ENCODE data around the gene TFB1M. TPM values are rescaled to one million over a fixed set of nuclear protein-coding genes. Genes with fewer than 3 reads are reported as not detected.
"Not testable (repeated sequence)": the region's sequence is repeated elsewhere in the genome, so short reads cannot be mapped to it uniquely, and the experiment has no call there.

TFB1M gene
- total RNA-seq, 2 experiments from 2014 or later: 33.6 to 35.5 TPM

DNA sequence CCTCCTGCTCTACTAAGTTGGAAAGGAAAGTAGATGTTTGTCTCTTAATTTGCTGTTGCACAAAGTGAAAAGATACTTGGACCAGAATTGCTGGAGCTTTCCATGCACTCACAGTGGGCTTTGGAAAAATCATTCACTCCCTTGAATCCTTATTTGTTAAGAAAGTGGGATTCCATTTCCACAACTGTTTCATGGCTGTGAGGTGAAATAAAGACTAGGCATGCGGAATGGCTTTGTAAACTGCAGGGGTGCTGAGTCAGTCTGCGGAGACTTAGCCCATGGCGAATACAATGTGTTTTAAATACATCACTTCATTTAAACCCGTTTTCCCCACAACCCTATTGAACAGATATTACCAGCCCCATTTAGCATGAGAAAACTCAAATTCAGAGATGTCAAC is 87.2 kb downstream of the TFB1M start:
- H3K27ac Mint-ChIP-seq: no peak overlapping the region
- ATAC-seq: no peak
- peaks cover 5% of the 10 kb centered on the region for H3K36me3 Mint-ChIP-seq
- no peak overlapping the region for H3K4me3 Mint-ChIP-seq
- H3K4me1 Mint-ChIP-seq: peaks cover 21% of the 10 kb centered on the region
- H3K9me3 Mint-ChIP-seq (ENCODE audit: low read depth): no peaks in the 10 kb centered on the region
- H3K27me3 Mint-ChIP-seq: no peaks in the 10 kb centered on the region
- no peak for DNase-seq
- CTCF ChIA-PET: interaction anchor here (1.2 kb wide), 1 partner anchor 308 kb away, joined by 3 read pairs; no protein-coding TSS in a partner anchor

DNA sequence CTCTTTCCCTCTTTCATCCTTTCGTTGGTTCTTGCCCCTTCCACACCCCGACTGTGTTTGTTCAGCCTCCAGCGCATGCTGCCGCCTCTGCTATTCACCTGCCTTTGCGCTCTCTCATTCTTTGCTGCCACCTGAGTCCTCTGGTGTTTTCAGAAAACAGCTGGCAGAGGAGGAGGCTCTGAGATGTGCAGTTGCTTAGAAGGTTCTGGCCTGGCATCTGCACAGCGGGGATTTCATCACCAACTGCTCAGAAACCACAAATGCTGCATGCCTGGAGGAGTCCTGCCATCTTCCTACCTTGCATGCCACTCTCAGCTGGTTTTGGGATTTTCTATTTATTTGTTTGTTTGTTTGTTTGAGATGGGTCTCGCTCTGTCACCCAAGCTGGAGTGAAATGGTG is 89.7 kb downstream of the TFB1M start:
- ATAC-seq: peak; percentile 2
- Mint-ChIP-seq H3K36me3 (peaks cover 3% of the 10 kb centered on the region), H3K27ac (peak overlapping the region; percentile 84), H3K9me3 (ENCODE audit: low read depth) (no peaks in the 10 kb centered on the region), H3K4me3 (no peak overlapping the region), H3K27me3 (no peaks in the 10 kb centered on the region), H3K4me1 (peaks cover 21% of the 10 kb centered on the region)
- DNase-seq: no peak
- CTCF ChIA-PET: interaction anchor here (0.9 to 1.5 kb wide), 3 partner anchors 35 to 296 kb away, joined by 3 to 6 read pairs (median 4); no protein-coding TSS in a partner anchor

DNA sequence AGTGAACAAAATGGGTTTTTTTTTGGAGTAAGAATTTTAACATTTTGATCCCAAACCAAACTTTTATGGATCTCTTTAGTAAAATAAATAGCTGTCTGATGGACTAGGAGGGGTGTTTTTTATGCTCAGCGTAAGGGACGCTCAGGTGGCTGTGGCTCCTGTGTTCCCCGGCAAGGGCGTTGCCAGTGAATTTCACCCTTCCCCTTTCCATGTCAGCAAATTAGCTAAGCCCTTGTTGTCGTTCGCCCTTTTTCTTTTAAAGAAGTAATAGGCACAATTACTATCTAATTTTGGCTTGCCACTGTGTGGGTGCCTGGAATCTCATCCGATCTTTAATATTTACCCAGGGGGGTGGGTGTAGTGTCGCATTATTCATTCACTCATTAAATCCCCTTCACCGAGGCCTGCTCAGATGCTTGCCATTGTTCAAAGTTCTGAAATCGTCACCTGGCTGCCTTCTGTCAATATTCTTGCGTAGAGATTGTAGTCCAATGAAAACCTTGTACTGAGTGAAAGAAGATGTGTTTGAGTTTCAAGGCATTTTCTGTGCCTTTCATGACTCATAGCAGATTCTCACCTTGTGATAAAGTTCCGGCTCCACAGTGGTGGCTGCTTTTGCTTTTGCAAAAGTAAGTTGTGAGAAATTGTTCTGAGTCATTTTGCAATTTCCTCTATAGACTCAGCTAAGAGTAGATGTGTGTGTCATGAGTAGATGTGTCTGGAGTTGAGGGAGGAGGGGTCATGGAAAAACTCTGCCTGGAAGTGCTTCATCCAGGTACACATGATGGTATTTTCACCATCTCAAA is 90.4 kb downstream of the TFB1M start:
- Mint-ChIP-seq H3K27me3 (no peaks in the 10 kb centered on the region), H3K4me3 (peak overlapping the region; percentile 37), H3K9me3 (ENCODE audit: low read depth) (no peaks in the 10 kb centered on the region), H3K36me3 (peaks cover 2% of the 10 kb centered on the region), H3K4me1 (peaks cover 21% of the 10 kb centered on the region), H3K27ac (peak overlapping the region; percentile 84)
- ATAC-seq (peak; percentile 95), DNase-seq (peak; percentile 81)
- CTCF ChIA-PET: interaction anchor here (0.9 to 1.9 kb wide), 5 partner anchors 10 to 296 kb away, joined by 3 to 6 read pairs (median 4); no protein-coding TSS in a partner anchor

DNA sequence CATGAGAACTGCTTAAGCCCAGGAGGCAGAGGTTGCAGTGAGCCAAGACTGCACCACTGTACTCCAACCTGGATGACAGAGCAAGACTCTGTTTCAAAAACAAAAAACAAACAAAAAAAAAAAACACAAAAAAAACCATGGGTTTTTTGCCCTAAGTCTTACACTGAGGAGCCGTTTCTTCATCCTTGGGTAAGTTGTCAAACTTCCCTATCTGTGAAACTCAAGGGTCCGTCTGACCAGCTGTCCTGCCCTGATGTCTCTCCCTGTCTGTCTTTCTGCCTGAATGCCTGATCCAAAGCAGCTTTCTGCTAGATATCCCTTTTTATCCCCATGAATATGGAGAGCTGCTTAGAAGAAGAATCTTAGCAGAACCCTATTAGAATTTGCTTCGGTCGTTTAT is 91.8 kb downstream of the TFB1M start:
- H3K4me1 Mint-ChIP-seq: peaks cover 21% of the 10 kb centered on the region
- H3K27ac Mint-ChIP-seq: no peak overlapping the region

DNA sequence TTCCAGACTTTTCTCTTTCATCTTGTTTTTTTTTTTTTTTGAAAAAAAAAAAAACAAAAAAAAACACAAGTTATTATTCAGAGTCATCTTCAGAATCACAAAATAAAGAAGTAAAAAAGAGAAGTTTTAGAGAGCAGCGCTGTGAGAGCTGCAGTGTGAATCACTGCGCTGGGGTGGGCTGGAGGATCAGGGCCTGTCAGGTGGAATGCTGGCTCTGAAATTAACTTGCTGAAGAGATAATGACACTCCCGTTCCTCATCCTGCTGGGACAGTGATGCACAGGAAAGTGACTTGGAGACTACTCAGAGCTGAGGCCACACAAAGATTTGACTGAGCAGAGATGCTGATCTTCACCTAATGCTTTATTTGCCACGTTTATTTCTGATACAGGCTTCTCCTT is 93.2 kb downstream of the TFB1M start:
- H3K4me3 Mint-ChIP-seq: no peak overlapping the region
- CTCF ChIA-PET: no interaction called here
- no peak overlapping the region for H3K27ac Mint-ChIP-seq
- H3K27me3 Mint-ChIP-seq: peaks cover 9% of the 10 kb centered on the region
- DNase-seq (no peak), ATAC-seq (no peak)
- H3K36me3 Mint-ChIP-seq: peaks cover 2% of the 10 kb centered on the region
- H3K4me1 Mint-ChIP-seq: peaks cover 21% of the 10 kb centered on the region
- H3K9me3 Mint-ChIP-seq (ENCODE audit: low read depth): no peaks in the 10 kb centered on the region

More for the DNA sequence above, 91.8 kb downstream of the TFB1M start:
- no peak for ATAC-seq
- no peak for DNase-seq
- Mint-ChIP-seq H3K36me3 (peaks cover 2% of the 10 kb centered on the region), H3K27me3 (peaks cover 3% of the 10 kb centered on the region), H3K4me3 (no peak overlapping the region), H3K9me3 (ENCODE audit: low read depth) (no peaks in the 10 kb centered on the region)
- CTCF ChIA-PET: interaction anchor here (0.7 to 1.9 kb wide), 3 partner anchors 35 to 95 kb away, joined by 3 to 5 read pairs (median 4); no protein-coding TSS in a partner anchor

DNA sequence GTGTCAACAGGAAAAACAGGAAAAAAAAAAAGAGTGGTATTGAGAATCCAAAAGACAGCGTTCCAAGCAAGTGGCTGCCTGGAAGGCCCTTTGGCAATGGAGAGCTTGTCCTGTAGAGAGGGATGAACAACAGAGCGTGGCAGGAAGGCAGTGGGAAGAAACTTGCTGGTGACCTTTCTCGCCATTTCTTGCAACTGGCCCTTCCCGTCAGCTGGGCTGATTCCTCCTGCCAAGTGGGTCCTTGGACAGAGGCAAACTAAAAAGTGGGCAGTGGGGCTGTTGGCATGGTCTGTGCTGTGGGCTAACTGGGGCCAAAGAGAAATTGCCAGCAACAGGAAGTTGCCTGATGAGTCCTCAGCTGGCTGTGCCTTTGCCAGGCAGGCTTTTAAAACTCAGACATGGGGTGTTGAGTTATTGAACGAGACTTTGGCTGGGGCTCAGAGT is 94.4 kb downstream of the TFB1M start:
- ATAC-seq (no peak), DNase-seq (no peak)
- H3K36me3 Mint-ChIP-seq: peaks cover 2% of the 10 kb centered on the region
- no peak overlapping the region for H3K4me3 Mint-ChIP-seq
- H3K27me3 Mint-ChIP-seq: peaks cover 12% of the 10 kb centered on the region
- CTCF ChIA-PET: no interaction called here
- H3K4me1 Mint-ChIP-seq: peaks cover 17% of the 10 kb centered on the region
- H3K9me3 Mint-ChIP-seq (ENCODE audit: low read depth): no peaks in the 10 kb centered on the region
- no peak overlapping the region for H3K27ac Mint-ChIP-seq

DNA sequence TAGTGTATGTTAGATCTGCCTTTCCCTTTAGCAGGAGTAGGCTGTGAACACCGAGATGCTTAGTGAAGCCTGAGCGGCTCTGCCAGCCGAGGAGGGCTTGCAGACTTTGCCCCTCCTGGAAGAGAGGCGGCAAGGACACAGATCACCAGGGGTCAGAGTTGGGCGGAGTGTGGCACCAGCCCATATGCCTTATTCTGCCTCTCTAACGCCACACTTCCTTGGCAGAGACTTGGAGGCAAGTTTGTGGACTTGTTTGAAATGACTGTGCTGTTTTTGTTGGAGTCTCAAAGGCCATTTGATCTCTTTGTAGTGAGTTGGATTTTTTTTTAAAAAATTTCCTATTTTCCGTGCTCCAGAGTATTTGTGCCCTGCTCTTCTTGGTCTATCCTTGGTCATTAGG is 95.0 kb downstream of the TFB1M start:
- no peak overlapping the region for H3K4me3 Mint-ChIP-seq
- no peaks in the 10 kb centered on the region for H3K9me3 Mint-ChIP-seq (ENCODE audit: low read depth)
- no peak for DNase-seq
- H3K27me3 Mint-ChIP-seq: peaks cover 12% of the 10 kb centered on the region
- ATAC-seq: no peak
- H3K27ac Mint-ChIP-seq: no peak overlapping the region
- peaks cover 11% of the 10 kb centered on the region for H3K4me1 Mint-ChIP-seq
- H3K36me3 Mint-ChIP-seq: peaks cover 2% of the 10 kb centered on the region
- CTCF ChIA-PET: no interaction called here

DNA sequence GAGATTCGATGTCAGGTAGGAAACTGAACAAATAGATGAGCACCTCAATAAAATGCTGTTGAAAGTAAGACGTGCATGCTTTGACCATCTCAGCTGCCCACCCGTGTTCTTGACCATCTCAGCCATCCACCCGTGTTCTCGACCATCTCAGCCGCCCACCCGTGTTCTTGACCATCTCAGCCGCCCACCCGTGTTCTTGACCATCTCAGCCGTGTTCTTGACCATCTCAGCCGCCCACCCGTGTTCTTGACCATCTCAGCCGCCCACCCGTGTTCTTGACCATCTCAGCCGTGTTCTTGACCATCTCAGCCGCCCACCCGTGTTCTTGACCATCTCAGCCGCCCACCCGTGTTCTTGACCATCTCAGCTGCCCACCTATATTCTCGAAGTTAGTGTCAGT is 95.6 kb downstream of the TFB1M start:
- H3K27ac Mint-ChIP-seq; DNase-seq; H3K9me3 Mint-ChIP-seq (ENCODE audit: low read depth); H3K36me3 Mint-ChIP-seq; H3K4me3 Mint-ChIP-seq; H3K4me1 Mint-ChIP-seq; CTCF ChIA-PET; ATAC-seq: not testable (repeated sequence)
- H3K27me3 Mint-ChIP-seq: peaks cover 12% of the 10 kb centered on the region

DNA sequence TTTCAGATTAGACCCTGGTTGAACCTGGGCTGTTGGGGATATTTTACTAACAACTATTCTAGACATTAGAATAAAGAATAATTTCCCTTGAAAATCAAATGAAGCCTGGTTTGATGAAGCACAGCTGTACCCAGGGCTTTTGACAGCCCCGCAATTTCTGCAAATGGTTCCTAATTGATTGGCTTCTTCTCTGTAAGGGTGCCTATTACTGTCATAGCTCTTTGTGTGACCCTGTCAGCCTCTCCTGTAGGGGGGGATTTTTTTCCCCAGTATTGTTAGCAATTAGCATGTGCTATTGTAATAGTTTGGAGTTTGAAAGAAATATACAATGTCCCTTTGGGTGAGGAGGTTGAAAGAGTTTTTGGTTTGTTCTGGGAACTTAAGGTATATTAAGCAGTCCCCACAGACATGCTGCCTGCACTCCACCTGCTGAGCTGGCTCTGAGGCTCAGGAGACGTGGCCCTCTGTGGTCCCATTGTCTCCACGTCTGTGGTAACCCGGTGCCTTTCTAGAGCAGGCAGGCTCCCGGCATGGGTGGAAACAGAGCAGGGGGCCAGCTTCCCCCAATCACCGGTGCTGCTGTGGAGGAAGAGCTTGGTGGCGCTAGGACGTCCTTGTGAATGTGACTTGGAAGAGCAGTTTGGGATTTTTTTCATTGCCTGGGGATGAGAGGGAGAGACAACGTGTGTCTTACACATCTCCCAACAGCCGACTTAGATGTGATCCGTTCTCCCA is 97.8 kb downstream of the TFB1M start:
- no peak overlapping the region for H3K4me3 Mint-ChIP-seq
- H3K27ac Mint-ChIP-seq: no peak overlapping the region
- no peaks in the 10 kb centered on the region for H3K4me1 Mint-ChIP-seq
- ATAC-seq (no peak), DNase-seq (no peak)
- peaks cover 5% of the 10 kb centered on the region for H3K36me3 Mint-ChIP-seq
- no peaks in the 10 kb centered on the region for H3K9me3 Mint-ChIP-seq (ENCODE audit: low read depth)
- H3K27me3 Mint-ChIP-seq: peaks cover 12% of the 10 kb centered on the region
- CTCF ChIA-PET: no interaction called here

DNA sequence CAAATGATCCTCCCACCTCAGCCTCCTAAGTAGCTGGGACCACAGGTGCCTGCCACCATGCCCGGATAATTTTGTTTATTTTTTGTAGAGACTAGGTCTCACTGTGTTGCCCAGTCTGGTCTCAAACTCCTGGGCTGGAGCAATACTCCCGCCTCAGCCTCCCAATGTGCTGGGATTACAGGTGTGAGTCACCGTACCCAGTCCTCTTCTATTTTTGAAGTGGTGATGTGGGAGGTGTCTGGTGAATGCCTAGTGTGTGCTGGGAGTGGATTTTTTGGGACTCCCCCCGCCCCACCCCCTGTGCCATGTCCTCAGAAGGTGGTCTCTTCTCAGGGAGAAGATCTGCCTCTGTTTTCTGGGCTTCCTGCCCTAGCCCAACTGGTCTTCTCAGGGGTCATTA is 98.4 kb downstream of the TFB1M start:
- DNase-seq (no peak), ATAC-seq (no peak)
- CTCF ChIA-PET: no interaction called here
- peaks cover 5% of the 10 kb centered on the region for H3K36me3 Mint-ChIP-seq
- no peaks in the 10 kb centered on the region for H3K4me1 Mint-ChIP-seq
- no peak overlapping the region for H3K4me3 Mint-ChIP-seq
- no peaks in the 10 kb centered on the region for H3K9me3 Mint-ChIP-seq (ENCODE audit: low read depth)
- no peak overlapping the region for H3K27ac Mint-ChIP-seq
- H3K27me3 Mint-ChIP-seq: peaks cover 12% of the 10 kb centered on the region

DNA sequence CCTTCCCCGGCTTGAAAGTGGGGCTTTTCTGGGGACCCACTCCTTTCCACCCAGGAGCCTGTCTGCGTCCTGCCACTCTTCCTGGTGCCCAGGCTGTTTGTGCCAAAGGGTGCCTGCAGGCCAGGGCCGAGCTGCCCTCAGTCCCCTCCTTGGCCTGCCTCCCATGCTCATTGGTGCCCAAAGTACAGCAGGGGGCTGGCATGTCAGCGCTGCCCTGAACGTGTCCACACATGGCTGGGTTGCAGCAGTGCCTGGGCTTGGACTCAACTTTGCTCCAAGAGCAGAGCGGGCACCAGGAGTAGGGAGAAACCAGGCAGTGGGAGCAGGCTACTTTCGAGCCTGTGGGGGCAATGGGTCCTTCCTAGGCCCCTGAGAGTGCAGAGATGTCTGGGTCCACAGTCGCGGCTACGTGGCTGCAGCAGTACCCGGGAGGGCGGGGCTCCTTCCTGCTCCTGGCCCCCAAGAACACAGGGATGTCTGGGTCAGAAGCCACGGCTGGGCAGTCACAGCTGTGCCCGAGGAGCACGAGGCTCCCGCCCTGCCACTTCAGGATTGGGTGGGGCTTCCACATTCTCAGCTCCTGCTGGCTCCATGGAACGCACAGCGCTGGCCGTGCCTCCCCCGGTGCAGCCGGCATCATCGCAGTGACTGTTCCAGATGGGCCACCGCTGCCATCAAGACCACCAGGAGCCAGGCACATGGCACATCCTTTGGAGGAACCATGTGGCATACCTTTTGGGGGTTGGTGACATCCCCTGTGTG is 100.5 kb downstream of the TFB1M start:
- no peak for DNase-seq
- Mint-ChIP-seq H3K4me1 (no peaks in the 10 kb centered on the region), H3K27me3 (peaks cover 12% of the 10 kb centered on the region), H3K4me3 (no peak overlapping the region), H3K9me3 (ENCODE audit: low read depth) (no peaks in the 10 kb centered on the region), H3K36me3 (peaks cover 5% of the 10 kb centered on the region), H3K27ac (no peak overlapping the region)
- ATAC-seq: no peak
- CTCF ChIA-PET: no interaction called here

DNA sequence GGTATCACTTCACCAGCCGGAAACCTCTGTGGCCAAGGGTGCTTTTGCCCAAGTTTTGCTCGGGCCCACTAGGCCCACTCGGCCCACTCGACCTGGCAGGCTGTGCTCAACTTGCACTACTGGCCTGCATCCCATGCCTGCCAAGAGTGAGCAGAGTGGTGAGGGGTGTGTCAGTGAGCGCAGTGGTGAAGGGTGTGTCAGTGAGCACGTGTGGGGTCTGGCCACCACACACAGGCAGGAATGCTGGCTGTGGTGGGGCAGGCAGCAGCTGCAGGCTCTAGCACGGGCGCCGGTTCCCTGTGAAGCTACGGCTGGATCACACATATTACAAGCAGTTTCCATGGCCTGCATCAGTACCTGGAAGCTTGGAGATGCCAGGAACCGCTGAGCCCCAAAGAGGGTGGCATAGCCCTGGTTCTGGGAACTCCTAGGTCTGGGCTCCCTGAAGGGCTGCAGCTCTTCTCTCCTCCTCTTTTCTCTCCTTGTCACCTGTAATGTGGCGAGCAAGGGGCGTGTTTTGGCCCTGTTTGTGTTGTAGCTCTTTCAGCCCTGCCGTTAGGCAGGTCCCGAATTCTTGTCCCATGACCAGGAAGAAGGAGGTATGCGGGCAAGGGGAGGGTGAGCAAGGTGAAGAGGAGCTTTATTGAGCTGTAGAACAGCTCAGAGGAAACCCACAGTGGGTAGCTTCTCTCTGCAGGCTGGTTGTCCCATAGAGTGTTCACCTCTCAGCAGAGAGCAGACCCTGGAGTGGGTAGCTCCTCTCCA is 101.5 kb downstream of the TFB1M start:
- Mint-ChIP-seq H3K4me1 (no peaks in the 10 kb centered on the region), H3K27ac (no peak overlapping the region), H3K36me3 (peaks cover 5% of the 10 kb centered on the region), H3K4me3 (no peak overlapping the region), H3K27me3 (peaks cover 9% of the 10 kb centered on the region), H3K9me3 (ENCODE audit: low read depth) (no peaks in the 10 kb centered on the region)
- no peak for DNase-seq
- ATAC-seq: no peak
- CTCF ChIA-PET: no interaction called here

DNA sequence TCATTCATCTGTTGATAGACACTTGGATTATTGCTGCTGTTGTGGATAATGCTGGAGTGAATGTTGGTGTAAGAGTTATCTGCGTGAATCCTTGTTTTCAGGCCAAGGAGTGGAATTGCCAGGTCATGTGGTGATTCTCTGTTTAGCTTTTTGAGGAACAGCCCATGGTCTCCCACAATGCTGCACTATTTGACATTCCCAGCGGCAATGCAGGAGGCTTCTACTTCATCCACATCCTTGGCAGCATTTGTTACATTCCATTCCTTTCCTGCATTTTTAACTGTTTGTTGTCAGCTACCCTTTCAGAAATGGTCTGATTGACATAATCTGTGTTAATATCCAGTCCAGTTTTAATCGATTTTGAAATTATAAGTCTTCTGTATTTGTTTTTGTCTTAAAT is 102.2 kb downstream of the TFB1M start:
- Mint-ChIP-seq H3K4me1 (no peaks in the 10 kb centered on the region), H3K27ac (no peak overlapping the region)
- CTCF ChIA-PET: no interaction called here

More for the DNA sequence above, 102.2 kb downstream of the TFB1M start:
- Mint-ChIP-seq H3K27me3 (peaks cover 9% of the 10 kb centered on the region), H3K4me3 (no peak overlapping the region), H3K36me3 (peaks cover 5% of the 10 kb centered on the region), H3K9me3 (ENCODE audit: low read depth) (no peaks in the 10 kb centered on the region)
- no peak for DNase-seq
- no peak for ATAC-seq
